T-cell (primary cell): ENCODE results near the gene USH1C. TPM values are rescaled to one million over a fixed set of nuclear protein-coding genes. Genes with fewer than 3 reads are reported as not detected.

Experiments
- ATAC-seq, 4 experiments: fragments of 200-7000 bp in 3 of 4; fragments of 150-1000 bp in 1 of 4; cut with Tn5 transposase; replicated peaks in 1 of 4; 1 replicate in 3 of 4; 2 replicates in 1 of 4; pipeline ENCODE4 v1.10.0; 2021; ENCODE audit warnings: moderate library complexity in 3 of 4, mild to moderate bottlenecking in 2 of 4, moderate number of reproducible peaks in 1 of 4
- CTCF ChIA-PET, 2 donors: fragments of 300-600 bp; sonication (Branson Sonifier 250); formaldehyde crosslinking; loops; one replicate each; lab custom pipeline; 2022; ENCODE audit warnings: antibody characterized with exemption in 2 of 2; lab: Charles Lee
- POLR2A ChIA-PET, 2 donors: fragments of 300-600 bp; sonication (Branson Sonifier 250); formaldehyde crosslinking; loops; one replicate each; lab custom pipeline; 2022; ENCODE audit warnings: antibody characterized with exemption in 2 of 2; lab: Charles Lee
- DNase-seq, 35 experiments: peaks; one replicate each; pipeline versions ENCODE4 v3.0.0 to v3.0.0-alpha.2; 2013 to 2023
- H3K27ac ChIP-seq: one replicate; pipeline ENCODE4 v1.5.1; 2013; ENCODE audit warnings: low read length
- H3K27me3 ChIP-seq, 2 experiments: replicated peaks in 1 of 2; 1 replicate in 1 of 2; 2 replicates in 1 of 2; pipeline versions ENCODE4 v1.6.1 to v1.7.0; 2013; ENCODE audit warnings: low read length in 1 of 2, mixed read lengths in 1 of 2; ENCODE audit not compliant: control insufficient read depth in 2 of 2, insufficient read depth in 2 of 2; ENCODE audit errors: extremely low read depth in 1 of 2
- H3K36me3 ChIP-seq, 2 donors: 1 replicate in 1 of 2; 2 replicates in 1 of 2; pipeline versions ENCODE4 v1.6.1 to v1.7.0; 2013; ENCODE audit warnings: low read length in 1 of 2; ENCODE audit not compliant: control insufficient read depth in 2 of 2, insufficient read depth in 1 of 2; ENCODE audit errors: extremely low read depth in 1 of 2
- H3K4me1 ChIP-seq, 2 experiments: 1 replicate in 1 of 2; 2 replicates in 1 of 2; pipeline versions ENCODE4 v1.6.1 to v1.7.0; 2013; ENCODE audit warnings: low read length in 2 of 2, mixed read lengths in 1 of 2; ENCODE audit not compliant: insufficient read depth in 2 of 2, control insufficient read depth in 1 of 2; ENCODE audit errors: extremely low read depth in 1 of 2
- H3K4me3 ChIP-seq, 2 donors: 1 replicate in 1 of 2; 2 replicates in 1 of 2; pipeline versions ENCODE4 v1.5.1 to v1.7.0; 2013; ENCODE audit warnings: mild to moderate bottlenecking in 2 of 2, low read length in 1 of 2, moderate library complexity in 1 of 2; ENCODE audit not compliant: control insufficient read depth in 1 of 2; ENCODE audit errors: extremely low read depth in 1 of 2
- H3K9me3 ChIP-seq: 2 replicates; pipeline ENCODE4 v1.7.0; 2013
- H3K27ac Mint-ChIP-seq, 2 donors: one replicate each; pipeline ENCODE4 v1.8.0; 2020 to 2021; ENCODE audit warnings: mild to moderate bottlenecking in 2 of 2, mixed read lengths in 2 of 2
- H3K27me3 Mint-ChIP-seq, 2 donors: one replicate each; pipeline ENCODE4 v1.8.0; 2021 to 2022; ENCODE audit warnings: mixed read lengths in 2 of 2
- H3K36me3 Mint-ChIP-seq: one replicate; pipeline ENCODE4 v1.8.0; 2021; ENCODE audit warnings: mixed read lengths
- H3K4me1 Mint-ChIP-seq, 3 donors: one replicate each; pipeline ENCODE4 v1.8.0; 2020 to 2022; ENCODE audit warnings: mixed read lengths in 3 of 3, mild to moderate bottlenecking in 1 of 3
- H3K4me3 Mint-ChIP-seq, 3 donors: one replicate each; pipeline ENCODE4 v1.8.0; 2020 to 2022; ENCODE audit warnings: mild to moderate bottlenecking in 3 of 3, mixed read lengths in 3 of 3, moderate library complexity in 3 of 3
- H3K9me3 Mint-ChIP-seq, 3 donors: one replicate each; pipeline ENCODE4 v1.8.0; 2020 to 2022; ENCODE audit warnings: mixed read lengths in 3 of 3
- WGBS: methylation state at CpG from one replicate; pipeline ENCODE4 v1.1.5; 2013; ENCODE audit warnings: missing lambda C conversion rate; ENCODE audit not compliant: insufficient coverage; 5-methylcytosine and 5-hydroxymethylcytosine counted together
- total RNA-seq, 35 experiments: library from RNA in 6 of 35; stranded (reverse) in 6 of 35; fragments of 120-200 nt in 1 of 35; gene quantifications; one replicate each; pipeline versions ENCODE4 v1.2.1 to v1.2.4 and lab custom pipeline; 2013 to 2026

The USH1C gene
- total RNA-seq, 5 donors from 2014 or later (not counting 1 experiment from before 2014, with no cell fraction given): not detected

DNA sequence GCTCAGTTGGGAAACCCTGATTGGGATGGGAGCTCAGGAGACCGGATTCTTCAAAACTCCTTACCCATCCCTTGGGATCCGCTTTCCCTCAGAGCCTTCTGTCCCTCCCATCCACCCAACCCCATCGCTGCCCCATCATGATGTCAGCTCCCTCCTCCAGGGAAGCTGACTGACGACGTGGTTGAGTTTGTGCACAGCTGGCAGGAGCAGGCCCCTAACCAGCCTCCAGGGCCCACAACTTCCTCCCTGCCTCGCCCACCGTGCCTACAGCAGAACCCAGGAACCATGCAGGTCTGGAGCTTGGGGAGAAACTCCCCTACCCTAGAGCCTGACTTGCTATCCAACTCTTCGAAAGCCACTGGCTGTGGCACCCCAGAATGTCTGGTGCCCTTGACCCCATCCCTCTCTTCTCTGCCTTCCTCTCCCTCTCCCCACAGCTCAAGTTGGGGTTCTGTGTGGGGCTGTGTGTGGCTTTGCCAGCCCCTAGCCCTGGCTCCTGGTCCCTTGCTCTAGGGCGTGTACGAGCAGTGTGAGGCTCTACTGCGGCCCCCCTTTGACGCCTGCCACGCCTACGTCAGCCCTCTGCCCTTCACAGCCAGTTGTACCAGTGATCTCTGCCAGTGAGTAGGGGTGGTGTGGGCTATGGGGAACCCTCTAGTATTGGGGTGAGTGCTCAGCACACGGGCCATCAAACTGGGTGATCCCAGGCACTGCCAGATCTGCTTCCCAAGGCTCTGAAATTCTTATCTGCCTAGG lies 14.0 kb upstream of the USH1C start:
- no peaks in the 10 kb centered on the region for H3K4me1 Mint-ChIP-seq

DNA sequence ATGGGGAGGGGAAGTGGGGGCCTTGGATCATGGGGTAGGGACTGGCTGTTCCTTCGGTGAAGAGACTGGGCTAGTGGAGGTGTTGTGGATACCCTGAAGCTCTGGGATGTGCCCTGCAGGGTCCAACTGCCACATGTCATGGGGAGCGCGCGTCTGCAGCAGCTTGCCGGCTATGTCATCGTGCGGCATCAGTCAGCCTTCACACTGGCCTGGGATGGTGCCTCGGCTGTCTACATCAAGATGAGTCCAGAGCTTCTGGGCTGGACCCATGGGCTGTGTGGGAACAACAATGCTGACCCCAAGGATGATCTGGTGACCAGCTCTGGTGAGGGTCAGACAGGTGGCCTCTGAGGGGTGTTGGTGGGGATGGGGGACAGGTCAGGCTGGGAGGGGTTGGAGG lies 12.8 kb upstream of the USH1C start:
- CTCF ChIA-PET: no interaction called here
- POLR2A ChIA-PET: no interaction called here
- no peak overlapping the region for H3K4me3 ChIP-seq
- DNase-seq (no peak), ATAC-seq (no peak)
- H3K4me1 ChIP-seq: no peaks in the 10 kb centered on the region
- H3K36me3 ChIP-seq: no peaks in the 10 kb centered on the region
- Mint-ChIP-seq H3K27ac (no peak overlapping the region), H3K36me3 (no peaks in the 10 kb centered on the region), H3K27me3 (peaks cover 22 to 27% of the 10 kb centered on the region in 2 donors), H3K4me1 (no peaks in the 10 kb centered on the region), H3K4me3 (no peak overlapping the region), H3K9me3 (no peaks in the 10 kb centered on the region)
- 92% methylated on average over 8 of the region's 8 CpGs for WGBS
- H3K9me3 ChIP-seq: no peaks in the 10 kb centered on the region
- H3K27me3 ChIP-seq: peaks cover 0 to 33% of the 10 kb centered on the region in 2 experiments
- H3K27ac ChIP-seq: no peak overlapping the region

More for the DNA sequence above, 14.0 kb upstream of the USH1C start:
- H3K36me3 Mint-ChIP-seq: no peaks in the 10 kb centered on the region
- CTCF ChIA-PET: no interaction called here
- no peaks in the 10 kb centered on the region for H3K9me3 Mint-ChIP-seq
- no peak overlapping the region for H3K4me3 Mint-ChIP-seq
- Histone ChIP-seq H3K4me1 (no peaks in the 10 kb centered on the region), H3K9me3 (no peaks in the 10 kb centered on the region), H3K27ac (no peak overlapping the region), H3K4me3 (no peak overlapping the region), H3K36me3 (no peaks in the 10 kb centered on the region), H3K27me3 (peaks cover 0 to 27% of the 10 kb centered on the region in 2 experiments)
- peaks cover 22% of the 10 kb centered on the region in 2 donors for H3K27me3 Mint-ChIP-seq
- POLR2A ChIA-PET: no interaction called here
- no peak overlapping the region for H3K27ac Mint-ChIP-seq
- WGBS: 33% methylated on average over 7 of the region's 15 CpGs
- no peak for ATAC-seq
- no peak for DNase-seq

DNA sequence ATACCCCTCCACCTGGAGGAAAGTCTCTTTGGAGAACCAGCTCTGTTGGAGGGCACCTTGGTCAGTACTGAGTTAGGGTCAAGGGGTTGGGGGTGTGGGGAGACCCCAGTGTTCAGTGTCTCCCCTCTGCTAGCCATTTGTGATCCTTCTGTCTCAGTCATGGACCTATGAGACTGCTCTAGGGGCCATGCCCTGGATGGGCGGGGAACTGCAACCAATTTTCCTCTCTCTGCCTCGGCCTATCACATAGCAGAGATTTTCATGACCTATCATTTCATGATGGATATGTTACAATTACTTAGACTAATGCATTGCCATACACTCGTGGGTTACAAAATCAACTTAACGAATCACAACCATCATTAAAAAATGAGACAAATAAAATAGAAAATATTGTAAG lies 10.3 kb upstream of the USH1C start:
- no peak overlapping the region for H3K4me3 Mint-ChIP-seq
- no peaks in the 10 kb centered on the region for H3K4me1 ChIP-seq
- H3K27me3 Mint-ChIP-seq: peaks cover 19 to 22% of the 10 kb centered on the region in 2 donors
- no peaks in the 10 kb centered on the region for H3K9me3 ChIP-seq
- ChIA-PET POLR2A (no interaction called here), CTCF (interaction anchor here in 1 of 2 donors (0.6 kb wide), 1 partner anchor 198 kb away, joined by 4 read pairs; no protein-coding TSS in a partner anchor)
- H3K27ac Mint-ChIP-seq: no peak overlapping the region
- no peaks in the 10 kb centered on the region for H3K4me1 Mint-ChIP-seq
- no peaks in the 10 kb centered on the region for H3K9me3 Mint-ChIP-seq
- peaks cover 0 to 39% of the 10 kb centered on the region in 2 experiments for H3K27me3 ChIP-seq
- ATAC-seq: no peak
- DNase-seq: no peak
- no peaks in the 10 kb centered on the region for H3K36me3 Mint-ChIP-seq
- WGBS: no CpG with 5 or more reads among the region's 4 CpGs
- H3K27ac ChIP-seq: no peak overlapping the region
- no peaks in the 10 kb centered on the region for H3K36me3 ChIP-seq
- no peak overlapping the region for H3K4me3 ChIP-seq

DNA sequence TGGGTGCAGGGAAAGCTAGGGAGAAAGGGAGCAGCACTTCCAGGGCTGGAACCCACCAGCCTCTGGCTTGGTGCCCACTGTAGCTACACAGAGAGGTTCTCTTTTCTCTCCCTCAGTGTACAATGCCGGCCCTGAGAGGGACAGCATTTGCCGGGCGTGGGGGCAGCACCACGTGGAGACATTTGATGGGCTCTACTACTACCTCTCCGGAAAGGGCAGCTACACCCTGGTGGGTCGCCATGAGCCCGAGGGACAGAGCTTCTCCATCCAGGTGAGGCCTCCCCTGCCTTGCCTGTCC lies 9.0 kb upstream of the USH1C start:
- ATAC-seq (no peak), DNase-seq (no peak)
- Histone ChIP-seq H3K27ac (no peak overlapping the region), H3K4me3 (no peak overlapping the region), H3K27me3 (peaks cover 0 to 33% of the 10 kb centered on the region in 2 experiments), H3K4me1 (no peaks in the 10 kb centered on the region), H3K9me3 (no peaks in the 10 kb centered on the region), H3K36me3 (no peaks in the 10 kb centered on the region)
- Mint-ChIP-seq H3K27me3 (peaks cover 21% of the 10 kb centered on the region in 2 donors), H3K36me3 (no peaks in the 10 kb centered on the region), H3K27ac (no peak overlapping the region), H3K9me3 (no peaks in the 10 kb centered on the region), H3K4me1 (no peaks in the 10 kb centered on the region), H3K4me3 (no peak overlapping the region)
- 93% methylated on average over 7 of the region's 7 CpGs for WGBS
- POLR2A ChIA-PET: interaction anchor here in 1 of 2 donors (0.6 kb wide), 1 partner anchor 9 kb away, joined by 4 read pairs; the partner anchor contains the start of gene USH1C
- CTCF ChIA-PET: no interaction called here

DNA sequence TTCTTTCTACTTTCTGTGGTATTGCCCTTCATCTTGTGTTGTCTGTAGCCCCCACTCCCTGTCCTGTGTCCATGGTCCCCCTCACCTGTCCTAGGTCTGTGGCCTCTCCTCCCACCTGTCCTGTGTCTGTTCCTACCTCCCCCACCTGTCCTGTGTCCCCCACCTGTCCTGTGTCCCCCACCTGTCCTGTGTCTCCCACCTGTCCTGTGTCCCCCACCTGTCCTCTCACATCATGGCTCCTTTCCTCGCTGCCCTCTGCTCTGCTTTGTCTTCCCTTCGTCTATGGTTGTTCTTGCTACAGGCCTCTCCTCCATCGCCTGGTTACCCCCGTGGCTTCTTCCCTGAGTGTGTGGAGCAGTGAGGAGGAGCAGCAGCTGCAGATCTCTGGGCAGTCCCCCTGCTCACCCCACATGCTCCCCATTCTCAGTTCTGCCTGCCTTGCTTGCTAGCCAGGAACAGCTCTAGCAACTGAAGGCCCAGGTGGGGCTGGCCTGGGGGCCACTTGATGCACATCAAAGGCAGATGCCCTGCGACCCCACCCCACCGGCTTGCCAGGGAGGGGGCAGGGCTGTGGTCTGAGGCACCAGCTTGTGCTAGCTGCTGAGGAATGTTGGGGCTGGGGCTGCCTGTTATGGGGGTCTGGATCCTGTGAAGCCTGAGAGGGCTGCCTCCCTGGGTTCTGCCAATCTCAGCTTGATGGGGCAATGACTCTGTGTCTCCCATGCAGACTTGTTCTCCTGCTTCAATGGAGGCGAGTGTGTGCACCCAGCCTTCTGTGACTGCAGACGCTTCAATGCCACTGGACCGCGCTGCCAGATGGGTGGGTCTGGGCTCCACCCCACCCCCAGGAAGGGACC lies 8.4 kb upstream of the USH1C start:
- no peaks in the 10 kb centered on the region for H3K36me3 ChIP-seq
- POLR2A ChIA-PET: interaction anchor here in 1 of 2 donors (0.6 kb wide), 1 partner anchor 8 kb away, joined by 4 read pairs; the partner anchor contains the start of gene USH1C
- 85% methylated on average over 6 of the region's 10 CpGs for WGBS

DNA sequence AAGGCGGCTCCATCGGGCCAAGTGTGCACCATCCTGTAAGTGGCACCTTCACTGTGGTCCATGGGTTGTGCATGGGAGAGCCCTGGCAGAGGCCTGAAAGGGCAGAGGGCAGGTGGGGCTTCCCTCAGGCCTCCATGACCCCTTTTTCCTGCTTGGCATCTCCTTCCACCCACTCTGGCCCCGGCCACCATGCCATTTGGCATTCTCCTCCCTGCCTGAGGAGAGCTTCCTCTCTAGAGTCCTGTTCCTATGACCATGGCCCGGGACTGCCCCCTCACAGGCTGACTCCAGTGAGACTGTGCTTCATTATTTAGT lies 7.8 kb upstream of the USH1C start:
- no peaks in the 10 kb centered on the region for H3K9me3 Mint-ChIP-seq
- H3K4me1 Mint-ChIP-seq: peaks cover 0 to 4% (median 0%) of the 10 kb centered on the region in 3 donors
- no peaks in the 10 kb centered on the region for H3K36me3 ChIP-seq
- no peak for ATAC-seq
- H3K4me3 Mint-ChIP-seq: no peak overlapping the region
- ChIA-PET POLR2A (no interaction called here), CTCF (no interaction called here)
- no peak overlapping the region for H3K27ac ChIP-seq
- H3K27ac Mint-ChIP-seq: no peak overlapping the region
- no peaks in the 10 kb centered on the region for H3K4me1 ChIP-seq
- H3K36me3 Mint-ChIP-seq: no peaks in the 10 kb centered on the region
- H3K9me3 ChIP-seq: no peaks in the 10 kb centered on the region
- H3K4me3 ChIP-seq: no peak overlapping the region
- WGBS: 86% methylated on average over 3 of the region's 4 CpGs
- DNase-seq: no peak
- H3K27me3 Mint-ChIP-seq: peaks cover 26 to 28% of the 10 kb centered on the region in 2 donors
- peaks cover 0 to 39% of the 10 kb centered on the region in 2 experiments for H3K27me3 ChIP-seq

More for the DNA sequence above, 8.4 kb upstream of the USH1C start:
- Mint-ChIP-seq H3K27ac (no peak overlapping the region), H3K9me3 (no peaks in the 10 kb centered on the region), H3K27me3 (peaks cover 22 to 26% of the 10 kb centered on the region in 2 donors), H3K4me1 (no peaks in the 10 kb centered on the region), H3K4me3 (no peak overlapping the region), H3K36me3 (no peaks in the 10 kb centered on the region)
- Histone ChIP-seq H3K27ac (no peak overlapping the region), H3K4me3 (no peak overlapping the region), H3K9me3 (no peaks in the 10 kb centered on the region), H3K27me3 (peaks cover 0 to 33% of the 10 kb centered on the region in 2 experiments), H3K4me1 (no peaks in the 10 kb centered on the region)
- ATAC-seq: peak in 1 of 4 experiments; percentile 26
- DNase-seq: no peak
- CTCF ChIA-PET: no interaction called here
